T-helper 1 cell treated with Interleukin-12 subunit alpha and Interleukin-12 subunit beta and Interleukin-4 antibody, amounts not matched to agents 30 μg/mL and 1 μg/mL, for 36 hours (primary cell): ENCODE results near the gene CUX1.
"Not testable (repeated sequence)": the region's sequence is repeated elsewhere in the genome, so short reads cannot be mapped to it uniquely, and the experiment has no call there.

ENCODE experiments used
- H3K27ac Mint-ChIP-seq: one replicate; pipeline ENCODE4 v1.8.0; 2021; ENCODE audit warnings: mild to moderate bottlenecking, mixed read lengths
- H3K27me3 Mint-ChIP-seq: one replicate; pipeline ENCODE4 v1.8.0; 2021; ENCODE audit warnings: low read depth, mixed read lengths
- H3K36me3 Mint-ChIP-seq: one replicate; pipeline ENCODE4 v1.8.0; 2021; ENCODE audit warnings: low read depth, mixed read lengths
- H3K4me1 Mint-ChIP-seq: one replicate; pipeline ENCODE4 v1.8.0; 2021; ENCODE audit warnings: low read depth, mixed read lengths
- H3K4me3 Mint-ChIP-seq: one replicate; pipeline ENCODE4 v1.8.0; 2021; ENCODE audit warnings: mild to moderate bottlenecking, moderate library complexity, mixed read lengths
- H3K9me3 Mint-ChIP-seq: one replicate; pipeline ENCODE4 v1.8.0; 2021; ENCODE audit warnings: mixed read lengths

Gene CUX1

GRCh38 chr7:102294589-102294988 is 477.2 kb downstream of the CUX1 start:
- Mint-ChIP-seq H3K27ac (no peak overlapping the region), H3K36me3 (no peaks in the 10 kb centered on the region), H3K4me1 (peaks cover 12% of the 10 kb centered on the region), H3K4me3 (no peak overlapping the region), H3K9me3 (no peaks in the 10 kb centered on the region), H3K27me3 (peaks cover 6% of the 10 kb centered on the region)

- H3K27ac Mint-ChIP-seq = no peak overlapping the region
- H3K4me1 Mint-ChIP-seq = peaks cover 9% of the 10 kb centered on the region
- H3K27me3 Mint-ChIP-seq = peaks cover 6% of the 10 kb centered on the region
- H3K4me3 Mint-ChIP-seq = no peak overlapping the region
- no peaks in the 10 kb centered on the region for H3K9me3 Mint-ChIP-seq
- H3K36me3 Mint-ChIP-seq = no peaks in the 10 kb centered on the region
Observed at GRCh38 chr7:102295346-102296178, 478.1 kb downstream of the CUX1 start.

- H3K27me3 Mint-ChIP-seq = peaks cover 6% of the 10 kb centered on the region
- no peaks in the 10 kb centered on the region for H3K36me3 Mint-ChIP-seq
- H3K4me3 Mint-ChIP-seq = no peak overlapping the region
- H3K4me1 Mint-ChIP-seq = peaks cover 8% of the 10 kb centered on the region
- H3K27ac Mint-ChIP-seq = no peak overlapping the region
- H3K9me3 Mint-ChIP-seq = no peaks in the 10 kb centered on the region
Observed at GRCh38 chr7:102296179-102296438, 478.7 kb downstream of the CUX1 start.

- no peaks in the 10 kb centered on the region for H3K9me3 Mint-ChIP-seq
- H3K27ac Mint-ChIP-seq = no peak overlapping the region
- peaks cover 6% of the 10 kb centered on the region for H3K27me3 Mint-ChIP-seq
- peaks cover 5% of the 10 kb centered on the region for H3K4me1 Mint-ChIP-seq
- H3K4me3 Mint-ChIP-seq = no peak overlapping the region
- H3K36me3 Mint-ChIP-seq = no peaks in the 10 kb centered on the region
Observed at GRCh38 chr7:102296514-102296913, 479.1 kb downstream of the CUX1 start.

- no peaks in the 10 kb centered on the region for H3K36me3 Mint-ChIP-seq
- H3K27me3 Mint-ChIP-seq = no peaks in the 10 kb centered on the region
- no peak overlapping the region for H3K27ac Mint-ChIP-seq
- no peak overlapping the region for H3K4me3 Mint-ChIP-seq
- no peaks in the 10 kb centered on the region for H3K9me3 Mint-ChIP-seq
- no peaks in the 10 kb centered on the region for H3K4me1 Mint-ChIP-seq
Observed at GRCh38 chr7:102297487-102298218, 480.2 kb downstream of the CUX1 start.

- Mint-ChIP-seq H3K27me3 (no peaks in the 10 kb centered on the region), H3K4me3 (no peak overlapping the region), H3K36me3 (no peaks in the 10 kb centered on the region), H3K9me3 (no peaks in the 10 kb centered on the region), H3K27ac (no peak overlapping the region), H3K4me1 (peaks cover 3% of the 10 kb centered on the region)
Observed at GRCh38 chr7:102300643-102301221, 483.3 kb downstream of the CUX1 start.

- not testable (repeated sequence) for H3K36me3 Mint-ChIP-seq, H3K27ac Mint-ChIP-seq, H3K27me3 Mint-ChIP-seq
Observed at GRCh38 chr7:102301367-102301766, 483.9 kb downstream of the CUX1 start.

GRCh38 chr7:102302025-102302424 is 484.6 kb downstream of the CUX1 start:
- Mint-ChIP-seq H3K27me3 (no peaks in the 10 kb centered on the region), H3K36me3 (no peaks in the 10 kb centered on the region), H3K9me3 (no peaks in the 10 kb centered on the region), H3K27ac (no peak overlapping the region), H3K4me3 (no peak overlapping the region), H3K4me1 (peaks cover 9% of the 10 kb centered on the region)

More at GRCh38 chr7:102301367-102301766, 483.9 kb downstream of the CUX1 start:
- H3K4me3 Mint-ChIP-seq, H3K4me1 Mint-ChIP-seq, H3K9me3 Mint-ChIP-seq: not testable (repeated sequence)

- Mint-ChIP-seq H3K4me3 (no peak overlapping the region), H3K27ac (no peak overlapping the region), H3K36me3 (no peaks in the 10 kb centered on the region), H3K9me3 (no peaks in the 10 kb centered on the region), H3K4me1 (peaks cover 12% of the 10 kb centered on the region), H3K27me3 (no peaks in the 10 kb centered on the region)
Observed at GRCh38 chr7:102303669-102304422, 486.4 kb downstream of the CUX1 start.

GRCh38 chr7:102304668-102305067 is 487.2 kb downstream of the CUX1 start:
- no peaks in the 10 kb centered on the region for H3K9me3 Mint-ChIP-seq
- H3K4me1 Mint-ChIP-seq = peaks cover 12% of the 10 kb centered on the region
- no peak overlapping the region for H3K27ac Mint-ChIP-seq
- no peaks in the 10 kb centered on the region for H3K27me3 Mint-ChIP-seq
- no peak overlapping the region for H3K4me3 Mint-ChIP-seq
- no peaks in the 10 kb centered on the region for H3K36me3 Mint-ChIP-seq

GRCh38 chr7:102305414-102306268 is 488.2 kb downstream of the CUX1 start:
- Mint-ChIP-seq H3K36me3 (no peaks in the 10 kb centered on the region), H3K4me1 (peaks cover 12% of the 10 kb centered on the region), H3K27me3 (no peaks in the 10 kb centered on the region), H3K9me3 (no peaks in the 10 kb centered on the region), H3K4me3 (no peak overlapping the region), H3K27ac (peak overlapping the region; percentile 20)

GRCh38 chr7:102306916-102307677 is 489.7 kb downstream of the CUX1 start:
- Mint-ChIP-seq H3K36me3 (no peaks in the 10 kb centered on the region), H3K9me3 (no peaks in the 10 kb centered on the region), H3K27ac (peak overlapping the region; percentile 59), H3K27me3 (no peaks in the 10 kb centered on the region), H3K4me1 (peaks cover 12% of the 10 kb centered on the region), H3K4me3 (no peak overlapping the region)

GRCh38 chr7:102310414-102310815 is 493.0 kb downstream of the CUX1 start:
- H3K4me3 Mint-ChIP-seq = no peak overlapping the region
- H3K27ac Mint-ChIP-seq = no peak overlapping the region
- H3K9me3 Mint-ChIP-seq = no peaks in the 10 kb centered on the region
- H3K4me1 Mint-ChIP-seq = peaks cover 11% of the 10 kb centered on the region
- H3K36me3 Mint-ChIP-seq = no peaks in the 10 kb centered on the region
- no peaks in the 10 kb centered on the region for H3K27me3 Mint-ChIP-seq
